ENCODE measurements around the gene PSMD6. TPM values are rescaled to one million over a fixed set of nuclear protein-coding genes. Genes with fewer than 3 reads are reported as not detected.

PSMD6 gene
- total and polyA plus RNA-seq, 8 donors: 15.8 to 98.5 (median 55.5) TPM

DNA sequence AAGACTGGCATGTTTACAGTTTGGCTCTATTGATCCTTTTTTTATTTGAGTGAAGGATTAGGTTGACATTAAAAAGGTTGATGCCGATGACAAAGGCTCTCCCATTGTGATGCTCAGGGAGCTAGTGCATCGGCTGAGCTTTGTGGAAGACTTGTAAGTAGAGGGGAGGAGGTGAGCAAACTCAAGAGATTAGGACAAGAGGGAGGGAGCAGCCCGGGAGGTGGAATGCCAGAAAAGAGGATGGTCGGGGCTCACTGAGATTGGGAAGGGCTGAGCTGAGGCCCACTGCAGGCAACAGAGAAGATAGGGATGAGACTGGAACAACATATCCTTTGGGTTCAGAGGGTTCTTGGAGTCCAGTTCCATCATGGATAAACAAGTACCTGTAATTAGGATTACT lies 26.5 kb upstream of the PSMD6 start:
- Histone ChIP-seq H3K27ac (no peak overlapping the region), H3K9me3 (no peaks in the 10 kb centered on the region), H3K4me1 (no peaks in the 10 kb centered on the region), H3K27me3 (no peaks in the 10 kb centered on the region), H3K4me3 (no peak overlapping the region), H3K36me3 (no peaks in the 10 kb centered on the region)
- 40 to 61% (median 60%) methylated on average over 4 of the region's 4 CpGs for WGBS, 5 donors
- no peak for TF ChIP-seq CTCF (IDR thresholded peaks at IDR 0.05)
- no peak for TF ChIP-seq EP300 (IDR thresholded peaks at IDR 0.05)
- TF ChIP-seq POLR2A (IDR thresholded peaks at IDR 0.05): no peak
- TF ChIP-seq POLR2AphosphoS5 (IDR thresholded peaks at IDR 0.05): no peak
- no peak for DNase-seq
- intact Hi-C loops (cut with DNase I; ENCODE audit: low total_unique reads): no loop called here

DNA sequence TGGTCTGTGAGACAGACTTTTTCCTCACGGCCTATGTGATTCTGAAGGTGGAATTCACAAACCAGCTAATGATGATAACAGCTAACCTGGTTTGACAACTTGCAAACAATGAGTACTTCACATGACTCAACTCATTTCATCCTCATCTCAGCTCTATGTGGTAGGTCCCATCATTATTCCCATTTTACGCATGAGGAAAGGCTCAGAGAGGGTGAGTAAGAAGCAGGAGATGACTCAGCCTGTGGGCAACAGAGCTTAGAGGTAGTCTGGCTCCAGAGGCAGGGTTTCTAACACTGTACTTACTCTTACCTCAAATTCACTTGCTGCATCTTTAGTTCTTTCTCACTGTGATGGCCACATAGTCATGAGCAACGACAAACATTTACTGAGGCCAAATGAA lies 25.8 kb upstream of the PSMD6 start:
- intact Hi-C loops (cut with DNase I; ENCODE audit: low total_unique reads): no loop called here
- TF ChIP-seq CTCF (IDR thresholded peaks at IDR 0.05) (no peak), POLR2AphosphoS5 (IDR thresholded peaks at IDR 0.05) (no peak)
- DNase-seq: no peak
- 64 to 77% (median 69%) methylated on average over 3 of the region's 3 CpGs for WGBS, 5 donors
- H3K36me3 ChIP-seq: no peaks in the 10 kb centered on the region
- no peak overlapping the region for H3K27ac ChIP-seq
- H3K9me3 ChIP-seq: no peaks in the 10 kb centered on the region
- no peaks in the 10 kb centered on the region for H3K4me1 ChIP-seq
- H3K4me3 ChIP-seq: no peak overlapping the region
- no peaks in the 10 kb centered on the region for H3K27me3 ChIP-seq

DNA sequence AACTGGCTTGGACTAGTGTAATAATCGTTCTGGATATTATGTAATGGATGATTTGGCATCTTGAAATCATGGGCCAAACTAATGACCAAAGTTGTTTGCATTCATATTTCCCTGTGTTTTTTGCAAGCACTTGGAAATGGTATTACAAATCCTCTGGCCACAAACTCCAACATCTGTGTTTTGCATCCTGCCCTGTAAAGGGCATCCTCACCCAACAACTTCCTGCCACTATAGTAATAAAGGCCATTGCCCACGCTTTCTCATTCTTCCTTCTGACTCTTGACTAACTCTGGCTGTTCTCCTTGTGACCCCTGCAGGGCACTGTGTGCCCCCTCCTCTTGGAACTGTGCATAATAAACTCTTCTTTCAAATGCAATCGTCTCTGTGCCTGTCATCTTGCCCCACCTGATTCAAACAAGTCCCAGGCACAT lies 25.4 kb upstream of the PSMD6 start:
- intact Hi-C loops (cut with DNase I; ENCODE audit: low total_unique reads): no loop called here
- TF ChIP-seq POLR2A (IDR thresholded peaks at IDR 0.05): no peak
- no peak for TF ChIP-seq CTCF (IDR thresholded peaks at IDR 0.05)
- TF ChIP-seq POLR2AphosphoS5 (IDR thresholded peaks at IDR 0.05): no peak
- TF ChIP-seq EP300 (IDR thresholded peaks at IDR 0.05): no peak

GRCh38 chr3:64047787-64048186 lies 24.5 kb upstream of the PSMD6 start:
- no peaks in the 10 kb centered on the region for H3K36me3 ChIP-seq
- WGBS, 5 donors: 78 to 92% (median 88%) methylated on average over 7 of the region's 7 CpGs
- no peak overlapping the region for H3K27ac ChIP-seq
- DNase-seq: no peak
- no peaks in the 10 kb centered on the region for H3K27me3 ChIP-seq
- no peaks in the 10 kb centered on the region for H3K9me3 ChIP-seq
- TF ChIP-seq POLR2AphosphoS5 (IDR thresholded peaks at IDR 0.05) (no peak), POLR2A (IDR thresholded peaks at IDR 0.05) (no peak), CTCF (IDR thresholded peaks at IDR 0.05) (no peak), EP300 (IDR thresholded peaks at IDR 0.05) (no peak)
- no peak overlapping the region for H3K4me3 ChIP-seq
- intact Hi-C loops (cut with DNase I; ENCODE audit: low total_unique reads): no loop called here
- no peaks in the 10 kb centered on the region for H3K4me1 ChIP-seq

More for the DNA sequence above, 25.4 kb upstream of the PSMD6 start:
- DNase-seq: no peak
- Histone ChIP-seq H3K4me1 (no peaks in the 10 kb centered on the region), H3K4me3 (no peak overlapping the region), H3K27ac (no peak overlapping the region), H3K27me3 (no peaks in the 10 kb centered on the region), H3K36me3 (no peaks in the 10 kb centered on the region), H3K9me3 (no peaks in the 10 kb centered on the region)
- 43 to 53% (median 49%) methylated on average over 3 of the region's 3 CpGs for WGBS, 5 donors
